EL (cell line): ENCODE measurements around the gene ZNF512.
"Not testable (repeated sequence)": the region's sequence is repeated elsewhere in the genome, so short reads cannot be mapped to it uniquely, and the experiment has no call there.

Experiments used
- DNase-seq: peaks from one replicate; pipeline ENCODE4 v3.0.0-alpha.2; 2016

ZNF512 gene, protein sequence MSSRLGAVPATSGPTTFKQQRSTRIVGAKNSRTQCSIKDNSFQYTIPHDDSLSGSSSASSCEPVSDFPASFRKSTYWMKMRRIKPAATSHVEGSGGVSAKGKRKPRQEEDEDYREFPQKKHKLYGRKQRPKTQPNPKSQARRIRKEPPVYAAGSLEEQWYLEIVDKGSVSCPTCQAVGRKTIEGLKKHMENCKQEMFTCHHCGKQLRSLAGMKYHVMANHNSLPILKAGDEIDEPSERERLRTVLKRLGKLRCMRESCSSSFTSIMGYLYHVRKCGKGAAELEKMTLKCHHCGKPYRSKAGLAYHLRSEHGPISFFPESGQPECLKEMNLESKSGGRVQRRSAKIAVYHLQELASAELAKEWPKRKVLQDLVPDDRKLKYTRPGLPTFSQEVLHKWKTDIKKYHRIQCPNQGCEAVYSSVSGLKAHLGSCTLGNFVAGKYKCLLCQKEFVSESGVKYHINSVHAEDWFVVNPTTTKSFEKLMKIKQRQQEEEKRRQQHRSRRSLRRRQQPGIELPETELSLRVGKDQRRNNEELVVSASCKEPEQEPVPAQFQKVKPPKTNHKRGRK

DNA sequence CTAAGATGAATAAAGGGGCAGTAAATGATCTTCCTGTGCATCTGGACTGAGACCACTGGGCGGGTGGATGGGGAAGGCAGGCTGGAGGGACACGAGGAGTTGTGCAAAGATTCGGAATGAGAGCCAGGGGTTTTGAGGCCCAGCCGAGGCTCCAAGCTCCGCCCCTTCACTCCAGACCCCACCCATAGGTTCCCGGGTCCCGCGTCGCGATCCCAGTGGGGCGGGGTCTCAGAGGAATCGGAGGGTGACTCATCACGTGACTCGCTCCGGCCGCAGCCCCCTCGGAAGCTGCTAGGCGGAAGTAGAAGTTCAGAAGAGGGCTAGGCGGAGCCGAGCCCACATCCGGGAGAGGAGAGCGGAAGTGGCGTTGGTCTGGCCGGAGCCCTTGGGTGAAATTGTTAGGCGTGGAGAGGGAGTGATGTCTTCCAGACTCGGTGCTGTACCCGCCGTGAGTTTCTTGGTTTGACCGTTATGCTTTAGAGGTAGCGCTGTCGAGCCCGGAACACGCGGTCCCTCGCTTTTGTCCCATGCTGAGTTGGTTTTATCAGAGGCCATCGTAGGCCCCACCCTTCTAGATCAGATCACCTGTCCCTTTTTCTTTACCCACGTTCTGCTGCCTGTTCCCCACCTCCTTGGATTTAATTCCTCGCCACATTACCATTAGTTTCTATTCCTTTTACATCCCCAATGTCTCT, at the start of gene ZNF512:
ZNF512 (plus strand) TSS at position 348 of the 695 bp plus-strand sequence; CDS start at position 419, 71 bp downstream.
- peak; percentile 96 for DNase-seq

DNA sequence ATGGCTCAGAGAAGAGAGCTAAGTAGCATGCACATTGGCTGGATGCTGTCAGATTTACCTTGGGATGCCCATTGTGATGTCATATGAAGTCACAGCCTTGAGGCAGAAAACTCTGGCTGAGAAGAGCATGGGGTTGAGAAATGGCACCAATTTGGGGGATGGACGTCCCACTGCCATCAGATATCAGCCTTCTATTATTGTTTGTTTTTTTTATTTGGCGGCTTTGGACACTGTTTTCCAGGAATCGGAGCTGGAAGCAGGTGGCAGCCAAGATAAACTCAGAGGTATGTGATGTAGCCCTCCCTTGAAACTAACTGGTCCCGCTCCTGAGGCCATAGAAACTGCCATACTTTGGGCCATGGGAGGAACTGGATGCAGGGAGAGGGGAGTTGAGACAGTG, 45.6 kb upstream of the ZNF512 start:
- no peak for DNase-seq

DNA sequence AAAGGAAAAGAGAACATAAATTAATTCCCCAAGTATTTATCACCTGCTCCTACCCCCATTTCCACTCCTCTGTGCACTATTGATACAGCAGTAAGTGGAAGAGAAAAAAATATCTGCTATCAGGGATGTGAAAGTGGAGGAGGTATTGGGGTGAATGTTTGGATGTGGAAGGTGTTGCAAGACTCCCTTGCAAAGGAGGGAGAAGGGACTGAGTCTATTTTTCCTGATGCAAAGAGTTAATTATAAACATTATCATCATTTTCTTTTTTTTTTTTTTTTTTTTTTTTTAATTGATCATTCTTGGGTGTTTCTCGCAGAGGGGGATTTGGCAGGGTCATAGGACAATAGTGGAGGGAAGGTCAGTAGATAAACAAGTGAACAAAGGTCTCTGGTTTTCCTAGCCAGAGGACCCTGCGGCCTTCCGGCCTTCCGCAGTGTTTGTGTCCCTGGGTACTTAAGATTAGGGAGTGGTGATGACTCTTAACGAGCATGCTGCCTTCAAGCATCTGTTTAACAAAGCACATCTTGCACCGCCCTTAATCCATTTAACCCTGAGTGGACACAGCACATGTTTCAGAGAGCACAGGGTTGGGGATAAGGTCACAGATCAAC, 43.9 kb upstream of the ZNF512 start:
- not testable (repeated sequence) for DNase-seq

DNA sequence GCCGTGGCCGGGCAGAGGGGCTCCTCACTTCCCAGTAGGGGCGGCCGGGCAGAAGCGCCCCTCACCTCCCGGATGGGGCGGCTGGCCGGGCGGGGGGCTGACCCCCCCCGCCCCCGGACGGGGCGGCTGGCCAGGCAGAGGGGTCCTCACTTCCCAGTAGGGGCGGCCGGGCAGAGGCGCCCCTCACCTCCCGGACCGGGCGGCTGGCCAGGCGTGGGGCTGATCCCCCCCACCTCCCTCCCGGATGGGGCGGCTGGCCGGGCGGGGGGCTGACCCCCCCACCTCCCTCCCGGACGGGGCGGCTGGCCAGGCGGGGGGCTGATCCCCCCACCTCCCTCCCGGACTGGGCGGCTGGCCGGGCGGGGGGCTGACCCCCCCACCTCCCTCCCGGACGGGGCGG, 43.2 kb upstream of the ZNF512 start:
- not testable (repeated sequence) for DNase-seq

DNA sequence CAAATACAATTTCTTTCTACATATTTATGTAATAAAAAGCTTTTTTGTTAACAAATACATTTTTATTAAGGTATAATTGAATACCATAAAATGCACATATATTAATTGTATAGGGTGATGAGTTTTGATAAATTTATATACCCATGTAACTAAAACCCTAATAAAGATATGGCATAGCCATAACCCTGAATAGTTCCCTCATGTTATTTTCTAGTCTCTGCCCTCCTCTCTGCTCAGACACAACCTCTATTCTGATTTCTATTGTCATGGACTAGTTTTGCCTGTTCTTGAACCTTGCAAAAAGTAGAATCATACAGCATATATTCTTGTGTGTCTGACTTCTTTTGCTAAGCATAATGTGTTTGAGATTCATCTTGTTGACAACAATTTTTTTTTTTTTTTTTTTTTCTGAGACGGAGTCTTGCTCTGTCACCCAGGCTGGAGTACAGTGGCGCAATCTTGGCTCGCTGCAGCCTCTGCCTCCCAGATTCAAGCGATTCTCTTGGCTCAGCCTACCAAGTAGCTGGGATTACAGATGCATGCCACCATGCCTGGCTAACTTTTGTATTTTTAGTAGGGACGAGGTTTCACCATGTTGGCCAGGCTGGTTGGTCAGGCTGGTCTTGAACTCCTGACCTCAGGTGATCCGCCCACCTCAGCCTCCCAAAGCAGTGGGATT, 38.6 kb upstream of the ZNF512 start:
- no peak for DNase-seq

DNA sequence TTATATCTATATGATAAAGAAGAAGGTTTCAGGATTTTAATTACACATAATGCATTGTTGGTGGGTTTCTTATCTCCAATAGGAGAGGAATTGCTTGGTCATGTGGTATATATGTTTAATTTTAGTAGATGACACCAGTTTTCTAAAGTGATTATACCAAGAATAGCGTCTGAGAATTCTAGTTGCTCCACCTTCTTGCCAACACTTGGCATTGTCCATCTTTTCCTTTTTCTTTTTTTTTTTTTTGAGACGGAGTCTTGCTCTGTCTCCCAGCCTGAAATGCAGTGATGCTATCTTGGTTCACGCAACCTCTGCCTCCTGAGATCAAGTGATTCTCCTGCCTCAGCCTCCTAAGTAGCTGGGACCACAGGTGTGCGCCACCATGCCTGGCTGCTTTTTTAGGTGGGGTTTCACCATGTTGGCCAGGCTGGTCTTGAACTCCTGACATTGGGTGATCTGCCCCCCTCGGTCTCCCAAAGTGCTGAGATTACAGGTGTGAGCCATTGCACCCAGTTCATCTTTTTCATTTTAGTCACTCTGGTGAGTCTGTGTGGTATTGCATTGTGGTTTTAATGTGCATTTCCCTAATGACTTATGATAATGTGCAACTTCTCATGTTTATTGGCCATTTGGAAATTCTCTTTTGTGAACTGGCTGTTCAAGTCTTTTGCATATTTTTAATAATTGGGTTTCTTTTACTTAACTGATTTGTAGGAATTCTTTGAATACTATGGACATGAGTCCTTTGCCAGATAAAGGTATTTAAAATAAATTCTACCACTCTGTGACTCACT, 37.3 kb upstream of the ZNF512 start:
- DNase-seq = peak; percentile 54

DNA sequence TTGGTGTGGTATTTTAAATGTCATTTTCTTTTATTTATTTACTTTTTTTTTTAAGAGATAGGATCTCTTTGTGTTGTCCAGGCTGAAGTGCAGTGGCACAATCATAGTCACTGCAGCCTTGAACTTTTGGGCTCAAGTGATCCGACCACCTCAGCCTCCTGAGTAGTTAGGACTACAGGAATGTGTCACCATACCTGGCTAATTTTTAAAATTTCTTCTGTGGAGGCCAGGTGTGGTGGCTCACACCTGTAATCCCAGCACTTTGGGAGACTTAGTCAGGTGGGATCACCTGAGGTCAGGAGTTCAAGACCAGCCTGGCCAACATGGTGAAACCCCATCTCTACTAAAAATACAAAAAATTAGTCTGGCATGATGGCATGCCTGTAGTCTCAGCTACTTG, 33.5 kb upstream of the ZNF512 start:
- DNase-seq = no peak

DNA sequence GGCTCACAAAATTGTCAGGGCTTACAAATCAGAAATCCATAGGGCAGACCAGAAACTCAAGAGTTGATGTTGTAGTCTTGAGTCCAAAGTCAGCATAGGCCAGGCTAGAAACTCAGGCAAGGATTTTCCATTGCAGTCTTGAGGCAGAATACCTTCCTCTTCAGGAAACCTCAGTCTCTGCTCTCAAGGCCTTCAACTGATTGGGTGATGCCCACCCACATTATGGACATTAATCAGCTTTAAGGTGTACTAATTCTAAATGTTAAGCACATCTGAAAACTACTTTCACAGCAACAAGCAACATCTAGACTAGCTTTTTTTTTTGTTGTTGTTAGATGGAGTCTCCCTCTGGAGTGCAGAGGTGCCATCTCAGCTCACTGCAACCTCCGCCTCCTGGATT, 31.3 kb upstream of the ZNF512 start:
- DNase-seq = no peak

DNA sequence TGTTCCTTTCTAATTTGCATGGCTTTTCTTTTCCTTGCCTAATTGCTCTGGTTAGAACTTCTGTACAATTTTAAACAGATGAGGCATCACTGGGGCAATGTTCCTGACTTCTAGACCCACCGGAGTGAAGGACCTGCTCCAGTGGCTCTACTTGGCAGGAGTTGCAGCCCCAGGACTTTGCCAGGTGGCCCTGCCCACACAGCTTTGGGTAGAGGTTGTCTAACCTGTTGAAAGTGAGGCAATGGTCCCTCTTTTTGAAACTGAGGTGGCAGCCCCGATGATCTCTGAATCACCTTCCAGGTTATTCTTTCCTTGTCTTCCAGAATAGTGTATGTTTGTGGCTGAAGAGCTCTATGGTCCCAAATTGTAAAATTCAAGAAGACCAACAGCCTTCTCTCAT, 29.9 kb upstream of the ZNF512 start:
- DNase-seq = no peak

DNA sequence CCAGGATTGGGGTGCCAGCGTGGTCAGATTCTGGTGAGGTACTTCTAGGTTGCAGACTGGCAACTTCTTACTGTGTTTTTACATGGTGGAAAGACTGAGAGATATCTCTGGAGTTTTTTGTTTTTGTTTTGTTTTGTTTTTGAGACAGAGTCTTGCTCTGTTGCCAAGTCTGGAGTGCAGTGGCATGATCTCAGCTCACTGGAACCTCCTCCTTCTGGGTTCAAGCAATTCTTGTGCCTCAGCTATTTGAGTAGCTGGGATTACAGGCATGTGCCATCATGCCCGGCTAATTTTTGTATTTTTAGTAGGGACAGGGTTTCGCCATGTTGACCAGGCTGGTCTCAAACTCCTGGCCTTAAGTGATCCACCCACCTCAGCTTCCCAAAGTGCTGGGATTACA, 28.4 kb upstream of the ZNF512 start:
- DNase-seq = not testable (repeated sequence)

DNA sequence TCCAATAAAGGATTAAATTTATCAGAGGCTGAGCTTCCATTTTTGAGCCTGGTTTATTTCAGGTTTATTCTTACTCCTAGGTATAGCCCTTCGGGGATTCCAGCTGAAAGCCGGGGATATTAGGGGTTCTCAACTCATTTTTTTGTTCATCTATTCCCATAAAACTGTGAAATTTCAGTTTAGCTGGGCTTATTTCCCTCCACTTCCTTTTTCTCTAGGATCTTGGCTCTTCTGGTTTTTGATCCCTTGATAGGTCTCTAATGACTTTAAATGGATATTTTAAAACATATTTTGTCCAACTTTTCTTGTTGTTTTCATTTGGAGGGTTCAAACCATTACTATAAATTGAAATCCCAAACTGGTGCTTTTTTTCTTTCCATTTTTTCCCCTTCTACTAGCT, 23.6 kb upstream of the ZNF512 start:
- DNase-seq = no peak

DNA sequence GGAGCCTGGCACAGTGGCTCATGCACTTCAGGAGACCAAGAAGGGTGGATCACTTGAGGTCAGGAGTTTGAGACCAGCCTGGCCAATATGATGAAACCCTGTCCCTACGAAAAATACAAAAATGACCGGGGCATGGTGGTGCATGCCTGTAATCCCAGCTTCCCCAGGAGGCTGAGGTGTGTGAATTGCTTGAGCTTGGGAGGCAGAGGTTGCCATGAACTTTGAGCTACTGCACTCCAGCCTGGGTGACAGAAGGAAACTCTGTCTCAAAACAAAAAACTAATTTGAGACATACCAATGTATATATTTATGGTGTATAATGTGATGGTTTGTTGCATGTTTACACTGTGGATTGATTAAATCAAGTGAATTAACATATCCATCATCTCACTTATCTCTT, 21.8 kb upstream of the ZNF512 start:
- DNase-seq = no peak

DNA sequence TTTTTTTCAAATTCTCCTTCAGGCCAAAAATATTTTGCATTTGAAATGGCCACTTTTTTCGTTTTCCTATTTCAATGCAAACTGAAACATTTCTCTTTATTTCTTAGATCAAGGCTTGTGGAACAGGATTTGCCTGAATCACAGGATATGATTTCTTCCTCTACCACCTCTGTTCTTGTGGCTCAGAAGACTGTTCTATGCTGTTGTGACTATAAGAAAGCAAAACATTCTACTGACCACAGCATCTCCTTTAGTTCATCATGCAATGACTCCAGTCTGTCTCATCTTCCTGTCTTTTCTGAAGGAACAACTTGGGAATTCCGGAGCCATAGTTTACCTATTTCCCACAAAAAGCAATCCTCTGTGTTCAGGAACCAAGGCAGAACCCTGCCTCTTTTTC, 16.2 kb upstream of the ZNF512 start:
- peak; percentile 69 for DNase-seq

DNA sequence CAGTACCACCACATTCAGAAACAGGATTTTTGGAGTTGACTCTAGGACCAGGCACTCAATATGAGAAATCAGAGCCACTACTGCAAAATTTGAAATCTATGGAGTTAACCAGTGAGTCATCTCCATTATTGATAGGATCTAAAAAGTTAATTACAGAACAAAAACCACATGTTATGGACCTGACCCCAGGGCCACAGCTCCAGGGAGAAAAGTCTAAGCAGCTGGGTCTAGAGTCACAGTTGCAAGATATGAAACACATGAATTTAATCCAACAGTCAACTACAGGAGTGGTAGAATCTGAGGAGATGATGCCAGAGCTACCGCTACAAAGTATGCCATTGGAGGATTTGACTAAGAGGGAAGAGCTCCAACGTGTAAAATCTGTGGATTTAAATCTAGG, 13.4 kb upstream of the ZNF512 start:
- DNase-seq = peak; percentile 49

DNA sequence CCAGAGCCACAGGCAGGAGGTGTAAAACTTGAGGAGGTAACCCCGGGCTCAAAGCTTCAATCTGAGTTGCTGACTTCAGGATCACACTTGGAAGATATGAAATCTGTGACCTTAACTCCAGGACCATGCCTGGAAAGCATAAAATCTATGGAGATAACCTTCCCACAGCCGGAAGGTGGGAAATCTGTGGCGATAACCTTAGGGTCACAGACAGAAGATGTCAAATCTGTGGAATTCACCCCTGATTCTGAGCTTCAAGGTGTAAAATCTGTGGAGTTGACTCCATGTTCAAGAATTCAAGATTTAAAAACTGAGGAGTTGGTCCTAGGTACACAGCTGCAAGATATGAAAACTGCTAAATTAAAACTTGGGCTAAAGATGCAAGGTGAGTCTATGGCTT, 11.6 kb upstream of the ZNF512 start:
- DNase-seq = no peak

DNA sequence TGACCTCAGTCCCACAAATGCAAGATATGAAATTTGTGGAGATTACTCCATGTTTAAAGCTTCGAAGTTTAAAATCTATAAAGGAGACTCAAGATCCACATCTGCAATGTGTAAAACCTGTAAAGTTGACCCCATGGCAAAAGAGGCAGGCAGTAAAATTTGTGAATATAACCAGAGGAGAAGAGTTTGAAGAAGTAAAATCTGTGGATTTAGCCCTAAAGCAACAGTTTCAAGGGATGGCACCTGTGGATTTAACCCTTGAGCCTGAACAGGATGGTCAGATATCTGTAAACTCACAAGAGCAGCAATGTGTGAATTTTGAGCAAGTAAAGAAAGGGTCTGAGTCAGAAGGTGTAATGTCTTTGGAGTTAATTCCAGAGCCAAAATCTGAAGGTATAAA, 11.2 kb upstream of the ZNF512 start:
- DNase-seq = no peak

DNA sequence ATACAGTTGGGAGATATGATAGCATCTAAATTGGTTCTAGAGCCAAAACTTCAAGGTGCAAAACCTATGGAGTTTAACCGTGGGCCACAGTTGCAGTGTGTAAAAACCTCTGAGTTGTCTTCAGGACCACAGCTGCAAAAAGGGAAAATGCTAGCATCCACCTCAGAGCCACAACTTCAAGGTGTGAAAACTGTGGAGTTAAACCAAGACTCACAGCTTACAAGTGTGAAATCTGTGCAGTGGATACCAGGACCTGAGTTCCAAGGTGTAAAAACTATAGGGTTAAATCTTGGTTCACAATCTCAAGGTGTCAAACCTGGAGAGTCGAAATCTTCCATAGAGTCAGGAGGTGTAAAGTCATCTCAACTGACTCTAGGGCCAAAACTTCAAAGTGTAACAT, 10.4 kb upstream of the ZNF512 start:
- no peak for DNase-seq

DNA sequence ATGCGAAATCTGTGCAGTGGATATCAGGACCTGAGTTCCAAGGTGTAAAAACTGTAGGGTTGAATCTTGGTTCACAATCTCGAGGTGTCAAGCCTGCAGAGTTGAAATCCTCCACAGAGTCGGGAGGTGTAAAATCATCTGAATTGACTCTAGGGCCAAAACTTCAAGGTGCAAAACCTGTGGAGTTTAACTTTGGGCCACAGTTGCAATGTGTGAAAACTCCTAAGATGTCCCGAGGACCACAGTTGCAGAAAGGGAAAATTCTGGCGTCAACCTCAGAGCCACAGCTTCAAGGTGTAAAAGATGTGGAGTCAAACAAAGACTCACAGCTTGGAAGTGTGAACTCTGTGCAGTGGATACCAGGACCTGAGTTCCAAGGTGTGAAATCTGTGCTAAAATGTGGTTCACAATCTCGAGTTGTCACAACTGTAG, 9.8 kb upstream of the ZNF512 start:
- DNase-seq = no peak

DNA sequence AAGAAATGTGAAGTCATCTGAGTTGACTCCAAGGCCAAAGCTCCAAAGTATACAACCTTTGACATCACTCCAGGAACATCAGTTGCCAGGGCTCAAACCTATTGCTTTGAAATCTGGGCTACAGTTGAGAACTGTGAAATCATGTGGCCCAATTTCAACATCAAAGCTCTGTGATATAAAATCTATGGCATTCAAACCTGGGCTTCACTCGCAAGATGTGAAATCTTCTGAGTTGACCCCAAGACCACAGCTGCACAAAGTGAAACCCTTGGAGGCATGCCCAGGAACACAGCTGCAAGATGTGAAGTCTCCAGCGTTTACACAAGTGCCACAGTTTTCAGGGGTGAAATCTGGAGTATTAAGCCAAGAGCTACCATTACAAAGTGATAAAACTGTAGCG, 9.4 kb upstream of the ZNF512 start:
- peak; percentile 20 for DNase-seq

DNA sequence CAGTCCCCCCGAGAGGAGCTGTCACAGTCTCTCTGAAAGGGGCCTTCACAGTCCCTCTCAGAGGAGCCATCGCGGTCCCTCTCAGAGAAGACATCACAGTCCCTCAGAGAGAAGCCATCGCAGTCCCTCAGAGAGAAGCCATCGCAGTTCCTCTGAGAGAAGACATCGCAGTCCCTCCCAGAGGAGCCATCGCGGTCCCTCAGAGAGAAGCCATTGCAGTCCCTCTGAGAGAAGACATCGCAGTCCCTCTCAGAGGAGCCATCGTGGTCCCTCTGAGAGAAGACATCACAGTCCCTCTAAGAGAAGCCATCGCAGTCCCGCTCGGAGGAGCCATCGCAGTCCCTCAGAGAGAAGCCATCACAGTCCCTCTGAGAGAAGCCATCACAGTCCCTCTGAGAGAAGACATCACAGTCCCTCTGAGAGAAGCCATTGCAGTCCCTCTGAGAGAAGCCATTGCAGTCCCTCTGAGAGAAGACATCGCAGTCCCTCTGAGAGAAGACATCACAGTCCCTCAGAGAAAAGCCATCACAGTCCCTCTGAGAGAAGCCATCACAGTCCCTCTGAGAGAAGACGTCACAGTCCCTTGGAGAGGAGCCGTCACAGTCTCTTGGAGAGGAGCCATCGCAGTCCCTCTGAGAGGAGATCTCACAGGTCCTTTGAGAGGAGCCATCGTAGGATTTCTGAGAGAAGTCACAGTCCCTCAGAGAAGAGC, 1.3 kb upstream of the ZNF512 start:
- DNase-seq = no peak

DNA sequence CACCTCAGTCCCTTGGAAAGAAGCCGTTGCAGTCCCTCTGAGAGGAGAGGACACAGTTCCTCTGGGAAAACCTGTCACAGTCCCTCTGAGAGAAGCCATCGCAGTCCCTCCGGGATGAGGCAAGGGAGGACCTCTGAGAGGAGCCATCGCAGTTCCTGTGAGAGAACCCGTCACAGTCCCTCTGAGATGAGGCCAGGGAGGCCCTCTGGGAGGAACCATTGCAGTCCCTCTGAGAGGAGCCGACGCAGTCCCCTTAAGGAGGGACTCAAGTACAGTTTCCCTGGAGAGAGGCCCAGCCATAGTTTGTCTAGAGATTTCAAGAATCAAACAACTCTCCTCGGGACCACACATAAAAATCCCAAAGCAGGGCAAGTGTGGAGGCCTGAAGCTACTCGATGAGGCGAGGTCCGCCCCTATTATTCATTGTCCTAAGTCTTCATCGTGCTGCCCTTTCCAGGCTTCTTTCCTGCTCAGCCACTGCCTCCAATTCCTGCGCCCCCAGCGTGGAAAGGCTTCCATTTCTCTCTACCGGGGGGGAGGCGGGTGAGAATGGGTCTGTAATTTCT, 630 bp upstream of the ZNF512 start:
- DNase-seq = no peak
